ENCODE measurements around the gene ACAP1.

The ACAP1 gene

GRCh38 chr17:7304179-7304578 lies 32.1 kb upstream of the ACAP1 start:
- no peak for TF ChIP-seq TCF4 (CRISPR knock-in tag; IDR thresholded peaks at IDR 0.05; ENCODE audit: borderline replicate concordance)
- no peak for TF ChIP-seq ZC3H10 (CRISPR knock-in tag; IDR thresholded peaks at IDR 0.05)
- TF ChIP-seq PPARA (CRISPR knock-in tag; IDR thresholded peaks at IDR 0.05; ENCODE audit: borderline replicate concordance), result no peak
- peak; percentile 77; the same call in 1 of the 2 replicates for TF ChIP-seq ZNF8 (CRISPR knock-in tag; IDR thresholded peaks at IDR 0.05)
- ATAC-seq, result no peak

GRCh38 chr17:7306911-7307685 lies 29.2 kb upstream of the ACAP1 start, which contains the start of gene EIF5A:
TSS of gene EIF5A (plus strand) at chr17:7307628. CDS start at chr17:7309636, 2,008 bp downstream.
- ATAC-seq, result peak; percentile 85
- no peak for TF ChIP-seq ZNF70 (CRISPR knock-in tag; IDR thresholded peaks at IDR 0.05)
- TF ChIP-seq BACH2 (CRISPR knock-in tag; IDR thresholded peaks at IDR 0.05; ENCODE audit: borderline replicate concordance), result no peak
- no peak for TF ChIP-seq ZC3H10 (CRISPR knock-in tag; IDR thresholded peaks at IDR 0.05)
- TF ChIP-seq TSHZ2 (CRISPR knock-in tag; IDR thresholded peaks at IDR 0.05), result no peak
- no peak for TF ChIP-seq OSR1 (CRISPR knock-in tag; IDR thresholded peaks at IDR 0.05)
- TF ChIP-seq RARB (CRISPR knock-in tag; IDR thresholded peaks at IDR 0.05), result no peak
- no peak for TF ChIP-seq ZFP30 (CRISPR knock-in tag; IDR thresholded peaks at IDR 0.05)
- no peak for TF ChIP-seq SNAI2 (CRISPR knock-in tag; IDR thresholded peaks at IDR 0.05)
- no peak for TF ChIP-seq TOX (CRISPR knock-in tag; IDR thresholded peaks at IDR 0.05; ENCODE audit: borderline replicate concordance)

- TF ChIP-seq RARB (CRISPR knock-in tag; IDR thresholded peaks at IDR 0.05) (no peak), GLIS3 (CRISPR knock-in tag; IDR thresholded peaks at IDR 0.05) (no peak), POU6F1 (CRISPR knock-in tag; IDR thresholded peaks at IDR 0.05; ENCODE audit: borderline replicate concordance, low read depth) (no peak), ZFP30 (CRISPR knock-in tag; IDR thresholded peaks at IDR 0.05) (no peak), ZNF70 (CRISPR knock-in tag; IDR thresholded peaks at IDR 0.05) (no peak), TSHZ2 (CRISPR knock-in tag; IDR thresholded peaks at IDR 0.05) (no peak), CREB5 (CRISPR knock-in tag; IDR thresholded peaks at IDR 0.05; ENCODE audit: low read depth) (no peak), PPARA (CRISPR knock-in tag; IDR thresholded peaks at IDR 0.05; ENCODE audit: borderline replicate concordance) (no peak), CSRNP3 (CRISPR knock-in tag; IDR thresholded peaks at IDR 0.05) (no peak), ZNF565 (CRISPR knock-in tag; conservative IDR thresholded peaks at IDR 0.05; ENCODE audit: low read depth) (no peak), SNAI2 (CRISPR knock-in tag; IDR thresholded peaks at IDR 0.05) (no peak), ESRRG (CRISPR knock-in tag; IDR thresholded peaks at IDR 0.05) (no peak), ZC3H10 (CRISPR knock-in tag; IDR thresholded peaks at IDR 0.05) (no peak), OSR1 (CRISPR knock-in tag; IDR thresholded peaks at IDR 0.05) (no peak), BACH2 (CRISPR knock-in tag; IDR thresholded peaks at IDR 0.05; ENCODE audit: borderline replicate concordance) (no peak), ZNF8 (CRISPR knock-in tag; IDR thresholded peaks at IDR 0.05) (no peak), PATZ1 (CRISPR knock-in tag; IDR thresholded peaks at IDR 0.05; ENCODE audit: borderline replicate concordance) (no peak; the same call in 1 of the 2 replicates), ZFP3 (CRISPR knock-in tag; IDR thresholded peaks at IDR 0.05) (no peak), CSDC2 (CRISPR knock-in tag; IDR thresholded peaks at IDR 0.05) (no peak)
- peak; percentile 3; the same call in 1 of the 3 replicates for ATAC-seq
Observed at GRCh38 chr17:7307686-7308624, 28.4 kb upstream of the ACAP1 start.

All from SK-N-SH treated with all-trans-retinoic acid at 6 μM for 48 hours (cell line).